DMS 273 treated with DMSO at 0.1 percent for 48 hours (cell line): ENCODE measurements around the gene KMT2C.

Source experiments
- DNase-seq: peaks from one replicate; lab custom pipeline; 2025; lab: John Stamatoyannopoulos, UW

KMT2C gene

GRCh38 chr7:152200395-152200794 lies 235.4 kb downstream of the KMT2C start:
- no peak for DNase-seq

DNA sequence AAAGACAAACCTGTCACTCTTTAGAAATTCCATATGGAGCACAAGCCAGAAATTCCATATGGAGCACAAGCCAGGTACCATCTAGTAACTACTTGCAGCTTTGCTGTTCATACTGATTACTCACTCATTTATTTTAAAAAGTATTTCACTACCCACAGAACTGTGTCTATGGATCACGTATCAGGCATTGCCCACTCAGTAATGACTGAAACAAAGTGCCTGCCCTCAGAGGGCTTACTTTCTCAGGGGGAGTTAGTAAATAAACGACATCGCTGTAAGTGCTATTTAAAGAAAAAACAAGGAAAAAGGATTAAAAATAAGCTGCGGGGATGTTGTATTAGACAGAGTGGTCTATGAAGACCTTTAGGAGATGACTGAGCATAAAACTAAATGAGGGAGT lies 239.4 kb downstream of the KMT2C start:
- DNase-seq: no peak

GRCh38 chr7:152193880-152194279 lies 241.9 kb downstream of the KMT2C start:
- DNase-seq: no peak

GRCh38 chr7:152189061-152189460 lies 246.7 kb downstream of the KMT2C start:
- DNase-seq: no peak

DNA sequence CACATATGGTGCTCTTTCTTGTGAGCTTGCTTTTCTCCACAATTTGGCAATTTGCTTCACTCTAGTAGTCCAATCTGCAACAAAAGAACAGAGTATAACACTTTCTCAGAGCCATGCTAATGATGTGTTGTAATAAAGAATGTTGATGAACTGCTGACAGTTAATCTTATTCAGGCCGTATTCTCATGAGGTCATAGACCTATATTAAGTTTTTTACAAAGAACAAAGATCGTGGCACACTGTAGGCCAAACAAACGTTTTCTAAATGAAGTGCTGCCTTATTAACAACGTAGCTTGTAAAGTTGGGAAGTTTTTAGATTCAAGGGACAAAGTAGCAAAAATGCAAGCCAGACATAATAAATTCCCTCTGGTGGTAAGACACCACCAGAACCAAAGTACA lies 250.2 kb downstream of the KMT2C start:
- DNase-seq: no peak

- no peak for DNase-seq
Measured at GRCh38 chr7:152180587-152180986, 255.2 kb downstream of the KMT2C start.

DNA sequence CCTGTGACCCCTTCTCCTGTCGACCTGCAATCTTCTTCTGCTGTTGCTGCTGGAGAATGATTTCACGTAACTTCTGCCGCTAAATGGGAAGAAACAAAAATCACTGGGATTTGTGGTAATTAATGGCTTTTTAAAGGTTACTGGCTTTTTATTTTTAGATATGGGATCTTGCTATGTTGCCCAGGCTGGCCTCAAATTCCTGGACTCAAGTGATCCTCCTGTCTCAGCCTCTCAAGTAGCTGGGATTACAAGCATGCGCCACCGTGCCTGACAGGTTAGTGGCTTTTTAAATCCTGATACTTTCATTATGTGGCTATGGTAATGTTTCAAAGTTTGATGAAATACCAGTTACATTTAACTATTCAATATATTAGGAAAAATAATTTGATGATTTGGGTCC lies 255.8 kb downstream of the KMT2C start:
- DNase-seq: no peak

DNA sequence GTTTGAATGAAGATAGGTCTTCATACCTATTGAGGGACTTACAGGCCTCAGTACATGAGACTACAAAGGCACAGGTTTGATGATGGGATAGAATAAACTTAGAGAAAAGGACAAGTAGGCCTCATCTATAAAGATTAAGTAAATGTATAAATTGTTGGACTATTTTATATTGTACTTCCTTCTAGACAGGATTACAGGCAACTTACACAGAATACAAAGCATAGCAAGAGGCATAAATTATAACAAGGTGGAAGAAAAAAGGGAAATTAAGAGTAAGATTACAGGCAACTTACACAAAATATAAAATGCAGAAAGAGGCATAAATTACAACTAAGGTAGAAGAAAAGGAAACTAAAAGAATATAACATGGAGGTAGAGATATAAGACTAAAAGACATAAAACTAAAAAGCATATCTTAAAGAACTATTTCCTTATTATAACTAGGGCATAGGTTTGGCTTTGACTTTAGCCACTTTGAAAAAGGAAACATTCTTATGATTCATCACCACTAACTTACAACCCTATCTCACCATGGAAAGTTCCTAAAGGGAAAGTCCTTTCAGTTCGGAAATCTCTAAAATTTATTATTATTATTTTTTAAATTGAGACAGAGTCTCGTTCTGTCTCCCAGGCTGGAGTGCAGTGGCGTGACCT lies 257.3 kb downstream of the KMT2C start:
- no peak for DNase-seq

DNA sequence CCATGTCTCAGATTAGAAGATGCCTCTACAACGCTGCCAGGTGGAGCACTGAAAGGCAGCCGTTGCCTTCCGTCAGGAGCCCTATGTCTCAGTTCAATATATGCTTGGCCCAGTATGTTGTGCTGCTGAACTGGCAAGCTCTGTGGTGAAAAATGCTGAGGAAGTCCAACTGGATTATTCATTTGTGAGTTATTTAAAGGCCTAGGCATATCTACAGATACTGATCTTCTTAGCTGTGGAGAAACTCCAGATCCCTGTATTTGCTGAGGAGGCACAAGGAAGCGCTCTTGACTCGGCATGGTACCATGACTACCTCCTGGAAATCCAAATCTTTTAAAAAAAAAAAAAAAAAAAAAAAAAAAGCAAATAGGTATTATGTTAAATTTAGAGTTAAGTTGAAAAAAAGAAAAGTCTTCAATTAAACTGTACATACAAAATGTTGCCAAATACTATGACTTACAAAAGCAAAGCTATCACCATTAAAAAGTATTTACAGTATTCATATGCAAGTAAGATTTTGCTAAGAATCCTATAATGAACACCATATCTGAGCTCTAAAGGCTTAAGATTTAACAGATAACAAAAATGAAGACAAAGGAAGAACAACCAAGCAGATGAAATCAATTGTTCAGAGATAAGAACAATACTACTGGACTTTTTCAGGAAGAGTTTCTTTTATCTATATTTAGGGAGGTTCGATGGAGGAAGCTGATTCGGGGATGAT lies 258.0 kb downstream of the KMT2C start:
- DNase-seq: no peak

GRCh38 chr7:152176797-152177196 lies 259.0 kb downstream of the KMT2C start:
- DNase-seq: no peak

DNA sequence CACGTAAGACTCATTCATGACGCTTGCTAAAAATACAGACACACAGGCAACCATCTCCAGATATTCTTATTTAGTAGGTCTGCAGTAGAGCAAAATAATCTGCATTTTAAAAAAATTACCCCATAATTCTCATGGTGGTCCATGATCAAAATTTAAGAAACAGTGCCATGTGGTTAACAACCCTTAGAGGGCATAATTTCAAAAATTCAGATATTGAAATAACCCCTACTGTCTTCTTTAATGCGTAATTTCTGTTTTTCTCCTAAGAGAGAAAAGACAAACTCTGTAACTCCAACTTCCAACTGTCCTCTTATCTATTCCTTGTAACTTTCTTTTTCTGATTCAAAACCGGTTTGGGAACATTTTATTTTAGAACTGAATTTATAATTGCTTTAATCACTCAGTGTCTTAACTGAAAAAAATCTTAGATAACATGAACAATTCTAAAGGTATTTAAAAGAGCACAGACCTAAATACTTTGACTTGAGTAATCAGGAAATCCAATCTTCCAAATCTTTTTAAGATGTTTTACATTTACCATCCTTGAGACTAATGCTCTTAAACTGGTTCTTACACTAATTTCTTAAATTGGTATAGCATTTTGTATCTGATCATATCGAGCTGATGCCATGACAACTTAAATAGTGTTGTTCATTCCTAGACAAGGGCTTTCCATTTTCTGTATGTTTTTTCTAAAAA lies 262.3 kb downstream of the KMT2C start:
- no peak for DNase-seq

DNA sequence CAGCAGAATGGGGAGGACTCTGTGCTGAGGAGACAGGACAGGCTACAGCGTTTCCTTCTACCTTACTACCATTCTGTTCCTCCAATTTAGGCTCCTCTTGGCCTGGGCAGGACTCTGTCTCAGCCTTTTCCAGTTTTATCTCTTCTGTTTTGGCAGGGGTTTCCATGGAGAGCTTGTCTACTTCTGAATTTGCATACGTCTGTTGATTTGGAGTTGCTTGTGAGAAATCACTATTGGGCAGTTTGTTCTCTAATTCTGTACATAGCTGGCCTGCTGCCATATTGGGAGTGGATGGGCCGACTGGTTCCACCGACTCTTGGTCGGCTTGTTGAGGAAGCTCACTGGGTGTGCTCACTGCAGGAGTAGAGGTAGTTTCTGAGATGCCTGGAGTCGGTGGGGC lies 273.5 kb downstream of the KMT2C start:
- DNase-seq: no peak

GRCh38 chr7:152161171-152161570 lies 274.6 kb downstream of the KMT2C start:
- DNase-seq: no peak

- no peak for DNase-seq
Measured at GRCh38 chr7:152158801-152159587, 276.8 kb downstream of the KMT2C start.

DNA sequence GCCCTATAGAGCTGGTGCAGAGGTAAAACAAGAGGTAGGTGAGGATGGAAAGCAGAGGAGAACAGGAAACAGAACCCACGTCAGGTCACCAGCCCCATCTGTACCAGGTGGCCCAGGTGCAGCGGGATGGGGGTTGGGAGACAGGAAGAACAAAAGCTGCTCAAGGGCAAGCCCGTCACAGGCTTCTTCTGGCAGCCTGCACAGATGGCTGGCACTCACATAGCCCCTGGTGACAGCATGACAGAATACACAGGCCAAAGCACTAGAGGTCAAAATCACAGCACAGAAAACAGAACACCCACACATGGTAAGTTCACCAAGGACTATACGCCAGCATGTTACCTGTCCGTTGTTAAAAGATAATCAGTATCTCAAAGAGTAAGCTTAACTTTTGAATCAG lies 283.5 kb downstream of the KMT2C start:
- no peak for DNase-seq

- no peak for DNase-seq
Measured at GRCh38 chr7:152149363-152149762, 286.4 kb downstream of the KMT2C start.

DNA sequence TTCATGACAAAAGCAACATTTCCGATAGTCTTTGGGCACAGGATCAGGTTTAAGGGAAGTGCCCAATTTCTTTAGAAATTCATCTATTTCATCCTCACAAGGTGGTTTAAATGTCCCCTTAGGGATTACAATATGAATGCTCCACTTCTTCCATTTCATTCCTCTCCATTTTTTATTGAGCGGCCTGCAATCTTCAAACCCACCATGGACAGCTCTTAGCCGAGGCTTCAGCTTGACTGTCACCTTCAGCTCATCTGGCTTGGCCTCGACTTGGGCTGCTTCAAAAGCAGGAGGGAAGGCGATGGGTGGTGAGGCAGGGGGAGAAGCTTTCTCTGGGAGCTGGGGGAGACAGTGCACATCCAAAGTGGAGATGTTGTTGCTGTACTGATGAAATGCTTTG lies 287.1 kb downstream of the KMT2C start:
- DNase-seq: no peak

- DNase-seq: no peak
Measured at GRCh38 chr7:152145853-152146466, 289.8 kb downstream of the KMT2C start.

- no peak for DNase-seq
Measured at GRCh38 chr7:152144557-152145245, 291.1 kb downstream of the KMT2C start.

DNA sequence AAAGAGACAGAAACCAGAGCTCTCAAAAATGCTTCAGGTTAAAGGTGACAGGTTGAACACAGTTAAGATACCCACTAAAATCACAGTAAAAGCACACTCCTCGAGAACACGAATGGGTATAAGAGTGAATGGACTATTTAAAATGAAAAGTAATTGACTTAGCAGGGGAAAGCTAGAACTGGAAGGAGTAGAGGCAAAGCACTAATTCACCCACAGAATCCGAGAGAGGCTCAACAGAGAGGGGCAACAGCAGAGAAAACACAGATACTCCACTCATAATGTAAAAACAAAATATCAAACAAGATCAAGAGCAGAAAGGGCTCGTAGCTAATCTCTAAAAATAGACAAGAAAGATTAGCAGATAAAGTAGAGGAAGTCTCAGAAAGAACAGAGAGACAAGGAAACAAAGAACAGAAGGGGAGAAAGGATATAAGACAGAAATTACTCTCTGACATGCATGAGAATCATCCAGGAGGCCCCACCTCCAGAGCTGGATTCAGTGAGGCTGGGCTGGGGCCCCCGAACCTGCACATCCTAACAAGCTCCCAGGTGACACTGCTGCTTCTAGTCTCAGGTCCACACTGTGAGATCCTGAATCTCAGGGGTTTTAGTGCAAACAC lies 292.7 kb downstream of the KMT2C start:
- DNase-seq: no peak

- no peak for DNase-seq
Measured at GRCh38 chr7:152140560-152140959, 295.2 kb downstream of the KMT2C start.
